AG09309 (cell line): Measurements from ENCODE around the gene BNC2.

Experiments
- DNase-seq: peaks from one replicate; pipeline ENCODE4 v3.0.0-alpha.2; 2010; ENCODE audit warnings: low read depth
- H3K4me3 ChIP-seq: 2 replicates; pipeline ENCODE4 v1.5.1; 2011; ENCODE audit warnings: mild to moderate bottlenecking, low read depth, low read length, moderate library complexity; ENCODE audit not compliant: control insufficient read depth
- TF ChIP-seq, protein P1 (sequence below): IDR thresholded peaks from 2 replicates; pipeline ENCODE4 v1.5.1; 2011; ENCODE audit warnings: mild to moderate bottlenecking, low read depth, low read length, inconsistent platforms; ENCODE audit not compliant: insufficient read depth, control insufficient read depth; ENCODE audit errors: missing control alignments

The BNC2 gene

DNA sequence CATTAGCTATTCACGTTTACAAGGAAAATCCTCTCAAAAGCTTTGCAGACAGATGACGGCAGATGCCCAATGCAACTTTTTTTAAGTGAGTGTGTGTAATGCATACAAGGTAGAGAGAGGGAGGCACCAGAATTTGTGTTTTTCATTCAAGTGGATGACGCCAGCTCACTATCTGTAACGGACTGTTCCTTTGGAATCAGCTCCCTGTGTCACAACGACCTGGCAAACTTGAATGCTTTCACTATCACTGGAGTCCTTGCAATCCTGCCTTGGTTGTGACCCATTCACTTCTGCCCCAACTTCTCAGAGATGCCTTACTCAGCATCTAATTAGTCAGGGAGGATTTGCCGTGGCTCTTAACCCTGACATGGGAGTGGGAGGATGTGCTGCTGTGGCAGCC, 148.5 kb downstream of the BNC2 start:
- TF ChIP-seq, protein P1, sequence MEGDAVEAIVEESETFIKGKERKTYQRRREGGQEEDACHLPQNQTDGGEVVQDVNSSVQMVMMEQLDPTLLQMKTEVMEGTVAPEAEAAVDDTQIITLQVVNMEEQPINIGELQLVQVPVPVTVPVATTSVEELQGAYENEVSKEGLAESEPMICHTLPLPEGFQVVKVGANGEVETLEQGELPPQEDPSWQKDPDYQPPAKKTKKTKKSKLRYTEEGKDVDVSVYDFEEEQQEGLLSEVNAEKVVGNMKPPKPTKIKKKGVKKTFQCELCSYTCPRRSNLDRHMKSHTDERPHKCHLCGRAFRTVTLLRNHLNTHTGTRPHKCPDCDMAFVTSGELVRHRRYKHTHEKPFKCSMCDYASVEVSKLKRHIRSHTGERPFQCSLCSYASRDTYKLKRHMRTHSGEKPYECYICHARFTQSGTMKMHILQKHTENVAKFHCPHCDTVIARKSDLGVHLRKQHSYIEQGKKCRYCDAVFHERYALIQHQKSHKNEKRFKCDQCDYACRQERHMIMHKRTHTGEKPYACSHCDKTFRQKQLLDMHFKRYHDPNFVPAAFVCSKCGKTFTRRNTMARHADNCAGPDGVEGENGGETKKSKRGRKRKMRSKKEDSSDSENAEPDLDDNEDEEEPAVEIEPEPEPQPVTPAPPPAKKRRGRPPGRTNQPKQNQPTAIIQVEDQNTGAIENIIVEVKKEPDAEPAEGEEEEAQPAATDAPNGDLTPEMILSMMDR, result no peak
- H3K4me3 ChIP-seq, result no peak overlapping the region
- no peak for DNase-seq

DNA sequence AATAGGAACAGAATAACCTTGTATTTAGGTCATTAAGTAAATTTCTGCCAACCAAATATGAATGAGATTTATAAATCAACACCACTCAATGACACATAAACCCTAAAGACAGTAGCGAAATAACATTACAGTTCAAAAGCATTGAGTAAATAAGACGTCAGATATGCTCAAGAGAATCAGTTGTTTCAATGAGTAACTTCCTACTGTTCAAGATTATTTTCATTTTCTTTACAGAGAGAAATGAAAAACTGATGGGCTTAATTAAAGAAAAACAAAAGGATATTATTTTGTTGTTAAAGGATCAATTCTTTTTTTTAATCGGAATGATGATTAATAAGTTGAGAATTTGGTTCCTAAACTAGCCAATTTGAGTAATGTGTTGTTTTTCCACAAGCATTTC, 150.1 kb downstream of the BNC2 start:
- TF ChIP-seq, protein P1, result no peak
- no peak overlapping the region for H3K4me3 ChIP-seq
- no peak for DNase-seq

DNA sequence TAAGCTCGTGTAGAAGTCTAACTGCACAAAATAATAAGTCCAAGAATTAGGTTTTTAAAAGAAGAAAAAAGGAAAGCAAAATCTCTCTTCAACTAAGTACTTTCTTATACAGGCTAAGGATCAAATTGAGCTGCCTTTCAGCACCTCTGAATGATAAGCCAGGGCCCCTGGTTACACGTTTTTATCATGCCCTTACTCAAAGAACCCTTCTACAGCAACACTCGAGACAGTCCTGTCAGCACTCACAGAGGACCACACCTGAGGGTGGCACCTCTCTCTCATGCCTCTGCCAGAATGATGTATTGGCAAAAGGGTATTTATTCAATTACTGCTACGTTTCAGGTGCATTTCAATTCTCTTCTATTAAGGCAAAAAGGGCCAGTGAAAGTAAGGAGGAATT, 150.5 kb downstream of the BNC2 start:
- DNase-seq, result no peak
- H3K4me3 ChIP-seq, result no peak overlapping the region
- TF ChIP-seq, protein P1, result no peak

DNA sequence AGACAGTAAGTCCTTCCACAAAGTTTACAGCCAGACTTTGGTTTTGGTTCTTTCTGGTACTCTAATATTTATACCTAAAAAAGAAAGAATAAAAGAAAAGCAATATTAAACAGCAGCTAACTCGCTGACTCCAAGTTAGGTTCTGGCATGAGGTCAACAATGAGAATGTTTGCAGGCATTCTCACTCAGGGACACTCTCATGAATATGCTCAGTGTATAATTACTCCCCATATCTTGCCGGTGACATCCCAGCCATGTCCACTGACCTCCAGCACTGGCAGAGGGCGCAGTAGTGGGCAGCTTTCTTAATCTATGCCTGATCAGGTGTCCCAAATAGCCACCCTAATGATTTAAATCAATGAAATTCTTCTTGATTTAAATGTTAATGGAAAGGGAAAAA, 151.5 kb downstream of the BNC2 start:
- no peak for DNase-seq
- TF ChIP-seq, protein P1, result no peak
- no peak overlapping the region for H3K4me3 ChIP-seq

DNA sequence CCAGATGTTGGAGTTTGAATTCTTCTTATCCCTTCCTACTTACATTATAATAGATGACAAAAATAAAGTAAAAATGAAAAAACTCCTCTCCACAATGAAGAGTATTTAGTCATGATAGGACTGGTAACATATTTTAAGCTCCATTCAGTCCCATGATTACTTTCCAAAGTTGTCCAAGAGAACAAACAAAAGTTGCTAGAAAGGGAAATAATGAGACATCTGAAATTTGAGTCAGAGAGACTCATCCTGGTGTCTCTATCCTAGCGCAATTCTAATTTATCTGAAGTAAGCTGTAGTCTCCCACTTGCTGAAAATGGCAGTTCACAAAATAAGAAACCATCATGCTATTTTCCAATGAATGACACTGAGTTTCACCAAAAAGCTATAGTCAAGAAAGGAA, 152.2 kb downstream of the BNC2 start:
- DNase-seq, result no peak
- H3K4me3 ChIP-seq, result no peak overlapping the region
- TF ChIP-seq, protein P1, result no peak

DNA sequence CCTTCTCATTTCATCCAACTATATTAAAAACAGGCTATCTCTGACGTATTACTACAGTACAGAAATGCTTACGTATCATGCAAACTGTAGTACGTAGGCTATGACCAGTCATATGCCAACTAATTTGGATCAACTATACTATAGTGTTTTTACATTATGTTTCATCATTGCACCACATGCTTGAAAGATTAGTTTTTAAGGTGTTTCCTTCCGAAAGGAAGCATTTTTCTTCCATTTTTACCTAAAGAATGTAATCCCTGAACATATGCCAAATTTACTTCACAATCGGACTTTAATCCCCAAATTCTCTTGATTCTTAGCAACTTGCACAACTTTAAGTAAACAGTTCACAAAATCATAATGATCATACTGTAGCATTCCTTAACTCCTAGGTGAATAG, 153.9 kb downstream of the BNC2 start:
- no peak for DNase-seq
- H3K4me3 ChIP-seq, result no peak overlapping the region
- TF ChIP-seq, protein P1, result no peak

DNA sequence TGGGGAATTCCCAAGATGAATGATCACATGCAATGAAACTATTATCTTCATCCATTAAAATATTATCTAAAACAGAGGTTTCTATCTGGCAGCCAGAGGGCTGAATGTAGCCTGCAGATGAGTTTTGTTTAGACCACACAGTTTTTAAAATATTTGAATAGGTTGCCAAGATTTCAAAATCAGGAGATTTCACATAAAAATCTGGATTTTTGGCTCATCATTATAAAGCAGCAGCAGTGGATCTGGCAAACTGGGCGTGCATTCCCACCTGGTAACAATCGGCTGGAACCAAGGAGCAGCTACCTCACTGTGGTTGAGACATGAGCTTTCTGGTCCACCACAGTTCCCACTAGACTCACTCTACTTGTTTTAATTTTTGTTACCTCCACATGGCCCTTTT, 155.1 kb downstream of the BNC2 start:
- H3K4me3 ChIP-seq, result no peak overlapping the region
- DNase-seq, result peak; percentile 90
- TF ChIP-seq, protein P1, result no peak
